HS-5 (cell line): ENCODE measurements around the gene CDC42EP3.

ENCODE experiments used
- DNase-seq: peaks from one replicate; pipeline ENCODE4 v3.0.0-alpha.2; 2012; ENCODE audit warnings: low read depth

The CDC42EP3 gene

GRCh38 chr2:37656512-37657423, 14.7 kb downstream of the CDC42EP3 start:
- no peak for DNase-seq

DNA sequence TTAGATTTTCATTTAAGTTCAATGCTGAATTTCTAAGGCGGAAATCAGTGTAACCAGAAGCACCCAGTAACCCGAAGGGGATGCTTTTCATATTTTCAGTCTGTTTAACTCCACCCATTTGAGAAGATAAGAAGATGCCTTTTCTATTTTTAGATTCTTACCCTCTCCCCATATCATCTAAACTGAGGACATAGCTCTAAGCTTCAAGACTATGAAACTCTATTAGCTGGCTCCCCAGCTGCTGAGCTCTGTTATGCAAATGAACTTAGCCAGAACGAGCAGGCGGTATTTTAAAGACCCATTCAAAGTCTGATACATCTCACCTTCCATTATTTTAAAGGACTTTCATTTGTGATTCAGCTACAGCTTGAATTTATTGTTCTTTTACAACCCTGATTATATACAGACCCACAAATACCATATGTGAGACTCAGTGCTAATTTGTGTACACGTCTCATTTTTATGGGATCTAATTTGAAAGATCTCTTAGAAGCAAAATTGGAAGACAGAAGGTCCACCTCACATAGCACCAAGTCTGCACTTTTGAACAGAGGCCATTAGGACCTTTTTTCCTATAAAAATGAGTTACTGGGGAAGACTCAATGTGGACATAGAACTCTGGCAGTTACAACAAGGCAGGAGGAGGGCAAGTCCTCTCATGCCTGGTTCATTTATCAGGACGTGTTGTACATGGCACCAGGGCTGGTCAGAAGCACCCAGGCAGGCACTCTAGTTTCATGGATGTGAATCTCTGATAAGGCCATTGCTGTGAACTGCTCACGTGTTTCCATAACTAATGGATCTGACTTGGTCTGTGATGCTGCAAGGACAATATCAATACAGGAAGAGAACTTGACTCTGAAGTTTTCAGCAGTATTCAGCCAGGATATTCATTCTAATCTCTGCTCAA, 16.3 kb downstream of the CDC42EP3 start:
- no peak for DNase-seq

DNA sequence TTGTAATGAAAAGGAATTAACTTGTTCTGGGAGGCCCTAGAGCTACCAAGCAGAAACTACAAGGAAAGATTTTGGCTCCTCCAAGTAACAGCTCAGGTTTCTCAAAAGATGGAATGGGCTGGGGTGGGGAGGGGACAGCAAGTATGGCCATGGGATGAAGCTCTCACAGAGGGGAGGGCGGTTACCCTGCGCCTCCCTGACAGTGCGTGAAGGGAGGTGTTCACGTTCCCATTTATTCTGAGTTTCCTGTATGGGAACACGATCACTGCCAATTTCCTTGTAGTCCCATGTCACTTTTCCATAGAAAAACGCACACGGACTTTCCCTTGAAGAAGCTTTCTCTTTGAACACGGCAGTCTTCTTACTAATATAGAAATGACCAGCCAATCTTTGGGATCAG, 17.0 kb downstream of the CDC42EP3 start:
- DNase-seq, result no peak

DNA sequence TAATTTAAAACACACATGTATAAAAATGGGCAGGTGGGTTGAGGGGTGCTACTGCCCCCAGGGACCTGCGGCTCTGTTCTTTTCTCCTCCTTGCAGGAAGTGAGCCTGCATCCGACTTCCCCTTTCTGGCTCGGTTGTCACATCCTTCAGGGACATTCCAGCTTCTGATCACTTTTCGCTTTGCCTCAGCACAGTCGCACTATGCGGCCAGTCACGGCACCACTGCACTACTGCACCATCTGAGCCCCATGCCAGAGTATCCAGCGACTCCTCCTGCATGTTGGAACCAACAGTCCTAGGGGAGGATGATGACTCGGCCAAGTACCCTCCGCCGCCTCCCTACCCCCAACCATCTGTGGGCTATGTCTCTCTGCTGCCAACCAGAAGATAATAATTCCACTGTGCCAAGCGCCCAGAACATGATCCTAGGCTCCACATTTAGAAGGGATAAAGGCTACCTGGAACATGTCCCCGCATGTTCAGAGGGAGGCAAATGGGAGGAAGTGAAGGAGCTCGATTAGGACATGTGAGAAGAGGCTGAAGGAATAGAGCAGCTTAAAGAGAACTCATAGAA, 17.6 kb downstream of the CDC42EP3 start:
- DNase-seq, result no peak

DNA sequence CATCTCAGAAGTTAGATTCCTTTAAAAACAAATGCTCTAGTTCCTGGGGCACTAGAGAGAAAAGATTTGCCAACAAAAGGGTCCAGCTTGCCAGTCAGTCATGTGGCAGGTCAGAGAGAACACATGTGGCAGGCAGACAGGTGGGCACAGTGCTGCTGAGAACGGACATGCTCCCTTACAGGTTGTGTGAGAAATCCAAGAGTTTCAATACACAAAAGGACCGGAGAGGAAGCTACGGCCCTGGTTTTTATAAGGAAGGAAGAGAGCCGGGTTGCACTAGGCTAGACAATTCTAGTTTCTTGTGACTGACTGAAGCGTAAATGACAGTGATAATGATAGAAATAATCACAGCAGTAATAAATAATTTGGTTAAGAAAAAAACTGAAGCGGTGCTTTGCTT, 18.3 kb downstream of the CDC42EP3 start:
- DNase-seq, result no peak

DNA sequence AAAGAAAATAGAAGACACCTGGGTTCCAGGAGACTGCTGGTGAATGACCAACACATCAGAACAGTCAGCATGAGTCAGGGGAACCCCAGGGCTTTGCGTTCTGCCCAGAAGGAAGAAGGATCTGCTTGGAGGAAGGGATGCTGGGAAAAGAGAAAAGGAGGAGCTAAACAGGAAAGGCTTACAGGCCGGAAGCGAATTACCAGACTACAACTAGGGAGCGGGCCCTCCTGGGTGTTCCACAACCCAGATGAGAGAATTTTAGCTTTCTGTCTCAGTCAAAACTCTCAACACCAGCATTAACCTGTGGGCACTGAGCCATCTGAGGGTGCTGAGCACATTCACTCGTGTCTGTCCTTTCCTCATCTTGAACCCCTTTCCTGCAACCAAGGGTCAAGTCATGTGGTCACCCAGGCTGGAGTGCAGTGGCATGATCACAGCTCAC, 19.2 kb downstream of the CDC42EP3 start:
- DNase-seq, result peak; percentile 94

- no peak for DNase-seq
Observed at GRCh38 chr2:37650548-37651093, 20.8 kb downstream of the CDC42EP3 start.

DNA sequence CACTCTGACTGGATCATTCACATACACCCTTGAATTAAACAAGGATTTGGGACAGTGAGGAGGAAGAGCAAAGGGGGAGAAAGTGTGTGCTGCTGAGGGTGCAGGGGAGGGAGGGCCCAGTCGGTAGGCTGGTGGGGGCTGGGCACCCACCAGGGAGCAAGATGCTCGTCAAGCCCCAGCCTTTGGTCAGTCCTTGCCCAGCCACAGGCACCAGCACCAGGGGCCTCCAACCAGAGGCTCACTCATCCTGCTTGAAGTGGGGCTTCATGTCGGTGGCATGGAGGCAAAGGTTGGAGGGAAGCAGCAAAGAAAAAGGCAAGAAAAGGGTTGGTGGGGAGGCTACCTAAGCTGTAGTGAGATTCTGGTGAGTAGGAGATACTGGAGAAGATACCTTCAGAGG, 21.9 kb downstream of the CDC42EP3 start:
- DNase-seq, result no peak

DNA sequence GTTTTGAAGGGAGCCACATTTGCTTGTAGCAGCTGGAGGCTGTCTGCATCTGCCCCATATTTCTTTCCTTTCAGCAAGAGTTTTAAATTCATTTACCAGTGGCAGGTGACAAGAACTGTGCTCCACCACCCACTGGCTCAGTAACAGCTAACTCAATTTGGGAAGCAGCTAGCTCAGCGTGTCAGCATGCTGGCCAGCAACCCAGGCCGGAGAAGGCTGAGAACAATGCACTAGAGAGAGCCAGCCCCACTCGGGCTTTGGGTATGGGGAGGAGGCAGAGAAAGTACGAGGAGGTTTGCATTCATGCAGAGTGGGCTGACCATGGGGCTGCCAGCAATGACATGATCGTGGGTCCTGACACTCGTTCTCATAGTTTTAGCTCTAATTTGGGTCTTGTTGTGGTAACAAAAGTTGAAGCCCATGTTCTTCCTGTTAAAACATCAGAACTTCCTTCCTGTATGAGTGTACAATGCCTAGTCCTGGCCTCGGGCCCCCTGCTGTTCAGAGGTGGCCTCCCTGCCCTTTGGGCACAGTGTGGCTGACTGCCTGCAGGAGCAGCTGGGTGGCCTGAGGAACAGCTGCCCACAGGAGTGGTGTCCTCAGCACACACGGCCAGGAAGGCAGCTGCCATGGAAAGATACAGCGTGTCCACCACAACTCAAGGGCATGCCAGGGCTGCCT, 23.0 kb downstream of the CDC42EP3 start:
- DNase-seq, result no peak

DNA sequence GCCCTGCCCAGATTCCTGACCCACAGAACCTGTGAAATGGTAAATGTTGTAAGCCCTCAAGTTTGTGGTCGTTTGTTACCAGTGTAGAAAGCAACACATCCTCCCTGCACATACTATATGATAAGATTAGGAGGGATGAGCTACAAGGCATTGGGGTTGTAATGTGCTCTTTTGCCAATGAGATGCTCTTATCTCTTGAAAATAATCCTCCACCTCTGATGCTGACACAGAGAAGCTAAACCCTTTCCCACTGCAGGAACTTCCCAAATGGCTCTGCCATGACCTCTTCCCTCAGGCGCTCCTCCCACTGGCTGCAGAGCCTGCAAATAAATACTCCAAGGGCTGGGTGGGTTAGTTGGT, 23.5 kb downstream of the CDC42EP3 start:
- DNase-seq, result no peak

DNA sequence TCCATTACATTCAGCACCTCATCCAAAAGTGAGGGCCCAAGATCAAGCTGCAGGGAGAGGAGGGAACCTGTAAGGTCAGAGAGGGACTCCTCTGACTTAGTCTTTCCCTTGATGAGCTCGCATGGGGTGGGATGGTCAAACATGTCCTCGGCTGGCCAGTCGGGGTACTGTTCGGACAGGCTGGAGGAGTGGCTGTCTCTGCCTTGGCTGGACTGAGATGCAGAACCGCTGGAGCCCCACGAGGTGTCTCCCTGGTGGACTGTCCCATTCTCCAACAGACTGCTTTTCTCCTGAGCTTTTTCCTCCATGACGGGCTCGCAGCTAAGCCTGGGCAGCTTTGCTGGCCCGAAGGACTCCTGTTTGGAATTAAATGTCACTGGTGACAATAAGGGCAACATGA, 25.6 kb downstream of the CDC42EP3 start:
- no peak for DNase-seq

GRCh38 chr2:37645362-37645761, 26.1 kb downstream of the CDC42EP3 start:
- peak; percentile 72 for DNase-seq

- no peak for DNase-seq
Observed at GRCh38 chr2:37644191-37644590, 27.3 kb downstream of the CDC42EP3 start.

GRCh38 chr2:37643730-37644078, 27.7 kb downstream of the CDC42EP3 start:
- no peak for DNase-seq

DNA sequence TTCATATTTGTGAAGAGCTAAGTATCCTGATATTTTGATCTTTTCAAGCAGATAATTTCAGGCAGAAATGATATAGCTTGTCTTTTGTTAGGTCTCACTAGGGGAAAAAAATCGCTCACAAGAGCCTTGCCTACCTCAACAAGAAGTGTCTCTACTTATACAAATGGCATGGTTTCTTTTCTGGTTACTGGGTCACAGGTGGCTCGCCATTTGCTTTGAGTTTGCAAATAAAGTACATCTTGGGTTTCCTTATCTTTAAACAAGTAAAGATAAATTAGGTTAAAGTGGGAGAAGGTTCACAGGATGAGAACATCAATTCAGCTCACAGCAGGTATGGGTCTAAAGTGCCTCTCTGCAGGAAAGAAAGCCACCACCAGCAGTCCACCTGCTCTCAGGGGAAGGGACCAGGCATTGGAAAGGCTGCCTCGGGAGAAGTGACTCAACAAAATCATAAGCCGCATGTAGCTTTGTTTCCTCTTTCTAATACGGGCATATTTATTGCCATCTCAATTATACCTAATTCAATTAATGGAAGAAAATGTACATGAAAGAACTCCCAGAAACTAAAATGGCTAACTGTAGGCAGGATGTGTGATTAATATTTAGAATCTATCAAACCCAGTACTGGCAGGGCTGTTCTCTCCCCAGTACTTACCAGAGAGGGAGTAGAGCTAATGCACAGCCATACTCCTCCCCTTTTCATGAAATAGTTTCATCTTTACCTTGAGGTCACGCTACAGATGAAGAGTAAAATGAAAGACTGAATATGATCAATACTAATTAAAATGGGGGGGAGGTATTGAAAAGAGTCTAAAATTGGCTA, 28.3 kb downstream of the CDC42EP3 start:
- no peak for DNase-seq

DNA sequence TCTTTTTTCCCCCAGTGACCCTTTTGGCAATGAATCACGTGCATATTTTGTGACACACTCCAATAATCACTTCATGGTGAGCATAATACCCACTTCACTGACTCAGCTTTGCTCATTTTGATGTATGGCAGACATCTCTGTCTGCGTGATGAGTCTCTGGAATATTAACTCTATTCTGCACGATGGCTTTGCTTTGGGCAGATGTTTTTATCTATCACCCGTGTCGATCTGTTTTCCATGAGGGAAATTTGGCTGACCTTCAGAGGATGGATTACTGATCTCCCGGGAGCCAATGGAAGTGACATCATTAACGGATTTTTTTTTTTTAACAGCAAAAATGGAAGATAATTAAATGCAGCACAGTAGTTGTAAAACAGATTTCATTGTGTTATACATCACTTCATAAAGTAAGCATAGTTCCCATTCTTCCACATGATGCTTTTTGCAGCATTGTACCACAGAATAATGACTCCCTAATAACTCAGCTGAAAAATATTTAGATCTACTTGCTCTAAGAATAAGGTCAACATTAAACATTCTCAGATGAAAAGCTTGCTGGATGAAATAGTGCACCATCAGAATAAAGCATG, 29.8 kb downstream of the CDC42EP3 start:
- peak; percentile 85 for DNase-seq

DNA sequence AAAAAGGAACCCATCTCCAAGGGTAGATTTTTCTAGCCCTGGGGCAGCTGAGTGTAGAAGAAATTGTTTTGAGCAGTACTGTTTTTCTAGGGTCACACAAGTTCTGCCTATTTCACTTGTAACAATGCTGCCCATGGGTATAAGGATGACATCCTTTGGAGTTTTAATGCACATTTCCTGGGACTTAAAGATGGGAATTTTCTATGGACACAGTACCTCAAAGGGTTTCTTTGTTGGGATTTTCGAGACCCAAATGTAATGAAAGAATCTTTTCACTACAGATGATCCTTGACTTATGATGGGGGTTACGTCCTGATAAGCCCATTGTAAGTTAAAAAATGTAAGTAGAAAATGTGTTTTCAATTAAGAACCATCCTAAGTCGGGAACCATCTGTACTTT, 31.8 kb downstream of the CDC42EP3 start:
- DNase-seq, result no peak

GRCh38 chr2:37638973-37639372, 32.5 kb downstream of the CDC42EP3 start:
- no peak for DNase-seq

- no peak for DNase-seq
Observed at GRCh38 chr2:37637985-37638384, 33.5 kb downstream of the CDC42EP3 start.

DNA sequence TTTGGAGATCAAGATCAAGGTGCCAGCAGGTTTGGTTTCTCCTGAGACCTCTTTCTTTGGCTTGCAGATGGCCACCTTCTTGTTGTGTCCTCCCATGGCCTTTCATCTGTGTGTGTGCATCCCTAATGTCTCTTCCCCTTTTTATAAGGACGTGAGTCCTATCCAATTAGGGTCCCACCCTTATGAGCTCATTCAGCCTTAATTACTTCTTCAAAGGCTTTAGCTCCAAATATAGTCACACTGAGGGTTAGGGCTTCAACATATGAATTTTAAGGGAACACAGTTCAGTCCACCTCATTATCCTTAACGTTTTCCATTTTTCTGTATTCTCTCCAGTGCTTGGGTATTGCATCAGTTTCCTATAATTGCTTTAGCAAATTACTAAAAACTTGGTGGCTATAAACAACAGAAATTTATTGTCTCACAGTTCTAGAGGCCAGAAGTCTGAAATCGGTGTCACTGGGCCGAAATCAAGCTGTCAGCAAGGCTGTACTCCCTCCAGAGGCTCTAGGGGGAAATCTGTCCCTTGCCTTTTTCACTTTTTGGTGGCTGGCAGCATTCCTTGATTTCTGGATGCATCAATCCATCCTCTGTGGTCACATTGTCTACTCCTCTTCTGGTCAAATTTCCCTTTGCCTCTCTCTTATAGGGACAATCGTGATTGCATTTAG, 34.1 kb downstream of the CDC42EP3 start:
- no peak for DNase-seq
